OCI-LY7 (cell line): ENCODE measurements around the gene BRAF. TPM values are rescaled to one million over a fixed set of nuclear protein-coding genes. Genes with fewer than 3 reads are reported as not detected.

Experiments
- BruUV-seq: library from RNA; stranded (reverse); fragments of 400-500 nt; replicated peaks from 2 replicates; lab custom pipeline; 2021; lab: Mats Ljungman, UMichigan
- CTCF ChIA-PET: fragments of 300-600 bp; sonication (Branson Sonifier 250); formaldehyde crosslinking; loops from one replicate; lab custom pipeline; 2022; ENCODE audit warnings: antibody characterized with exemption; ENCODE audit not compliant: unreplicated experiment; lab: Charles Lee
- POLR2A ChIA-PET: fragments of 300-600 bp; sonication (Branson Sonifier 250); formaldehyde crosslinking; loops from one replicate; lab custom pipeline; 2022; ENCODE audit warnings: antibody characterized with exemption; lab: Charles Lee
- DNase-seq: peaks from one replicate; pipeline ENCODE4 v3.0.0-alpha.2; 2015; ENCODE audit warnings: low spot score
- H2AFZ ChIP-seq: fragments of 200-600 bp; sonication (generic), shearing (Covaris generic); 2 replicates; pipeline ENCODE4 v1.6.1; 2014; ENCODE audit warnings: mild to moderate bottlenecking, antibody characterized with exemption, low read length, moderate library complexity
- H3K27ac ChIP-seq: fragments of 200-600 bp; sonication (generic); 2 replicates; pipeline ENCODE4 v1.5.1; 2014; ENCODE audit warnings: mixed run types, low read depth, mild to moderate bottlenecking, moderate library complexity, low read length, inconsistent platforms; ENCODE audit not compliant: poor library complexity, severe bottlenecking
- H3K36me3 ChIP-seq: fragments of 200-600 bp; sonication (generic); 2 replicates; pipeline ENCODE4 v1.6.1; 2014; ENCODE audit warnings: mild to moderate bottlenecking, antibody characterized with exemption, low read length, moderate library complexity, mixed read lengths; ENCODE audit not compliant: insufficient read depth
- H3K4me1 ChIP-seq: fragments of 200-600 bp; sonication (generic); 2 replicates; pipeline ENCODE4 v1.5.1; 2014; ENCODE audit warnings: mild to moderate bottlenecking, low read length; ENCODE audit not compliant: insufficient read depth, poor library complexity, severe bottlenecking
- H3K4me2 ChIP-seq: fragments of 200-600 bp; sonication (generic); 2 replicates; pipeline ENCODE4 v1.6.1; 2014; ENCODE audit warnings: mild to moderate bottlenecking, low read length
- H3K4me3 ChIP-seq: fragments of 200-600 bp; sonication (generic); 2 replicates; pipeline ENCODE4 v1.5.1; 2014; ENCODE audit warnings: mild to moderate bottlenecking, low read depth, low read length; ENCODE audit not compliant: poor library complexity, severe bottlenecking
- H3K79me2 ChIP-seq: fragments of 200-600 bp; sonication (generic); 2 replicates; pipeline ENCODE4 v1.6.1; 2016; ENCODE audit warnings: low read depth, mild to moderate bottlenecking, low read length, moderate library complexity, mixed read lengths; ENCODE audit not compliant: insufficient read depth
- H3K9me2 ChIP-seq: fragments of 200-600 bp; sonication (generic); 2 replicates; pipeline ENCODE4 v1.6.1; 2016; ENCODE audit warnings: mild to moderate bottlenecking, low read length, mixed read lengths; ENCODE audit not compliant: insufficient read depth
- H3K9me3 ChIP-seq: fragments of 200-600 bp; sonication (generic); 2 replicates; pipeline ENCODE4 v1.6.1; 2014; ENCODE audit warnings: mild to moderate bottlenecking, mixed run types, low read length, mixed read lengths
- H4K20me1 ChIP-seq: fragments of 200-600 bp; sonication (generic); 2 replicates; pipeline ENCODE4 v1.6.1; 2014; ENCODE audit warnings: mild to moderate bottlenecking, antibody characterized with exemption, low read length, moderate library complexity, mixed read lengths; ENCODE audit not compliant: insufficient read depth
- EZH2phosphoT487 ChIP-seq: fragments of 200-600 bp; sonication (generic); IDR thresholded peaks from 2 replicates; pipeline ENCODE4 v1.6.1; 2018; ENCODE audit warnings: low read depth, borderline replicate concordance, mild to moderate bottlenecking, mixed run types, antibody characterized with exemption, low read length, moderate library complexity, mixed read lengths
- intact Hi-C: fragments of 100-400 bp; cut with micrococcal nuclease; formaldehyde crosslinking; loops from one replicate; pipeline ENCODE4 v1.10.0; 2022; ENCODE audit not compliant: unreplicated experiment
- total RNA-seq, 2 experiments: library from RNA; depleted of rRNA in 1 of 2; stranded (reverse); fragments of >200 nt in 1 of 2; shearing (Covaris generic) in 1 of 2; gene quantifications; 2 replicates each; pipeline ENCODE4 v1.2.3, GENCODE V29; 2014 to 2022
- TF ChIP-seq, protein P1 (sequence below): fragments of 200-600 bp; sonication (generic); conservative IDR thresholded peaks from 2 replicates; pipeline ENCODE4 v1.5.1; 2014; ENCODE audit warnings: mild to moderate bottlenecking, antibody characterized with exemption, low read length, moderate library complexity, mixed read lengths

The BRAF gene
- total RNA-seq, 2 experiments from 2014 or later: 17.1 to 41.6 TPM

DNA sequence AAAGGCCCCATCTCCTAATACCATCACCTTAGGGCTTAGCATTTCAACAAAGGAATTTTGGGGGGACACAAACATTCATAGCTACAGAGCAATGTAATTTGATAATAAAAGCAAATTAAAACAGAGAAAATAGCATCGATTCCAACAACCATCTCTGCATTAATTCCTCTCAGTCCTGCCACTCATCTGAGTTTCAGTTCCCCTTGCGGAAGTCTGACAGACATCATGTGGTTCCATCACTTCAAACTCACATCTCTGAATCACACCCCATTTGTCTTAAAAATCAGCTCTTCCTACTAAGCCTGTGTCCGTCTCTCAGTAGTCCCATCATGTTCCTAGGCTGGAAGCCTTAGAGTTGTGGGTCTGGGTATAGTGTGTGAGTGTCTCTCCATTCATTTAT is 248.4 kb downstream of the BRAF start:
- Histone ChIP-seq H3K79me2 (peaks cover 39% of the 10 kb centered on the region), H3K4me2 (peak overlapping the region; percentile 100), H3K9me2 (no peaks in the 10 kb centered on the region), H4K20me1 (no peaks in the 10 kb centered on the region), H3K4me3 (peak overlapping the region; percentile 81), H3K27ac (peak overlapping the region; percentile 98), H2AFZ (no peak overlapping the region; the same call in 1 of the 2 replicates), H3K4me1 (peaks cover 55% of the 10 kb centered on the region), H3K36me3 (peaks cover 46% of the 10 kb centered on the region), H3K9me3 (no peaks in the 10 kb centered on the region)
- intact Hi-C loops: loop anchor here (5.0 to 10.0 kb wide), 3 partner anchors 136 to 1322 kb away; partner anchors contain the start of gene LUC7L2
- ChIA-PET CTCF (no interaction called here), POLR2A (interaction anchor here (0.7 to 4.5 kb wide), 4 partner anchors 11 to 27 kb away, joined by 3 to 26 read pairs (median 3); no protein-coding TSS in a partner anchor)
- no TSS peak for BruUV-seq
- peak; percentile 77 for DNase-seq
- TF ChIP-seq, protein P1, sequence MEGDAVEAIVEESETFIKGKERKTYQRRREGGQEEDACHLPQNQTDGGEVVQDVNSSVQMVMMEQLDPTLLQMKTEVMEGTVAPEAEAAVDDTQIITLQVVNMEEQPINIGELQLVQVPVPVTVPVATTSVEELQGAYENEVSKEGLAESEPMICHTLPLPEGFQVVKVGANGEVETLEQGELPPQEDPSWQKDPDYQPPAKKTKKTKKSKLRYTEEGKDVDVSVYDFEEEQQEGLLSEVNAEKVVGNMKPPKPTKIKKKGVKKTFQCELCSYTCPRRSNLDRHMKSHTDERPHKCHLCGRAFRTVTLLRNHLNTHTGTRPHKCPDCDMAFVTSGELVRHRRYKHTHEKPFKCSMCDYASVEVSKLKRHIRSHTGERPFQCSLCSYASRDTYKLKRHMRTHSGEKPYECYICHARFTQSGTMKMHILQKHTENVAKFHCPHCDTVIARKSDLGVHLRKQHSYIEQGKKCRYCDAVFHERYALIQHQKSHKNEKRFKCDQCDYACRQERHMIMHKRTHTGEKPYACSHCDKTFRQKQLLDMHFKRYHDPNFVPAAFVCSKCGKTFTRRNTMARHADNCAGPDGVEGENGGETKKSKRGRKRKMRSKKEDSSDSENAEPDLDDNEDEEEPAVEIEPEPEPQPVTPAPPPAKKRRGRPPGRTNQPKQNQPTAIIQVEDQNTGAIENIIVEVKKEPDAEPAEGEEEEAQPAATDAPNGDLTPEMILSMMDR: no peak
- TF ChIP-seq EZH2phosphoT487: no peak

DNA sequence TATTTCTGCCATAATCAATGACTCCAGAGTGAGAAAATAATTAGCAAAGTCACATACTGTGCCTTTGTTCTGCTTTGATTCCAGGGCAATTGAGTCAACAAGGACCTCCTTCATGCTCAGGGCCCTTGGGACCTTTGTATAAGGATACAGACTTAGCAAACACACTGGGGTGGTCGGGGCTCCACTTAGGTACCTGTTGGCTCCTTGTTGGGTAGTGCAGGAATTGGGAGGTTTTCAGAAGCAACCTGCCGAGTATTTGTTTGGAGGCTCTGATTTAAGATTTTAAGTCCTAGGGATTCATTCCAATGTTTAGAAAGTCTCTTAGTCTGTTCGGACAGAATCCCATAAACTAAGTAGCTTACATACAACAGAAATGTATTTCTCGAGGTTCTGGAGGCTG is 249.0 kb downstream of the BRAF start:
- no TSS peak for BruUV-seq
- intact Hi-C loops: loop anchor here (2.0 to 10.0 kb wide), 4 partner anchors 137 to 1321 kb away; partner anchors contain the start of genes BRAF and LUC7L2
- H4K20me1 ChIP-seq: no peaks in the 10 kb centered on the region
- ChIA-PET POLR2A (interaction anchor here (0.7 to 4.5 kb wide), 6 partner anchors 11 to 27 kb away, joined by 3 to 26 read pairs (median 5); partner anchors contain the start of gene NDUFB2), CTCF (no interaction called here)
- H3K79me2 ChIP-seq: peaks cover 39% of the 10 kb centered on the region
- H2AFZ ChIP-seq: no peak overlapping the region; the same call in 1 of the 2 replicates
- H3K27ac ChIP-seq: peak overlapping the region; percentile 98
- peaks cover 41% of the 10 kb centered on the region for H3K36me3 ChIP-seq
- no peaks in the 10 kb centered on the region for H3K9me2 ChIP-seq
- peak overlapping the region; percentile 81 for H3K4me3 ChIP-seq
- TF ChIP-seq, protein P1: no peak
- TF ChIP-seq EZH2phosphoT487: no peak
- H3K4me1 ChIP-seq: peaks cover 61% of the 10 kb centered on the region
- peak; percentile 17 for DNase-seq
- no peaks in the 10 kb centered on the region for H3K9me3 ChIP-seq
- H3K4me2 ChIP-seq: peak overlapping the region; percentile 100
